Choroid plexus epithelial cell (primary cell): ENCODE results near the gene DHPS.
"Not testable (repeated sequence)": the region's sequence is repeated elsewhere in the genome, so short reads cannot be mapped to it uniquely, and the experiment has no call there.

Experiments used
- DNase-seq: peaks from one replicate; pipeline ENCODE4 v3.0.0-alpha.2; 2010; ENCODE audit warnings: low read depth
- H3K4me3 ChIP-seq: 2 replicates; pipeline ENCODE4 v1.5.1; 2011; ENCODE audit warnings: low read depth, mild to moderate bottlenecking, control low read depth, low read length, moderate library complexity
- TF ChIP-seq, protein P1 (sequence below): conservative IDR thresholded peaks from 2 replicates; pipeline ENCODE4 v1.5.1; 2011; ENCODE audit warnings: low read depth, mild to moderate bottlenecking, control low read depth, inconsistent platforms, low read length, moderate library complexity

The DHPS gene

DNA sequence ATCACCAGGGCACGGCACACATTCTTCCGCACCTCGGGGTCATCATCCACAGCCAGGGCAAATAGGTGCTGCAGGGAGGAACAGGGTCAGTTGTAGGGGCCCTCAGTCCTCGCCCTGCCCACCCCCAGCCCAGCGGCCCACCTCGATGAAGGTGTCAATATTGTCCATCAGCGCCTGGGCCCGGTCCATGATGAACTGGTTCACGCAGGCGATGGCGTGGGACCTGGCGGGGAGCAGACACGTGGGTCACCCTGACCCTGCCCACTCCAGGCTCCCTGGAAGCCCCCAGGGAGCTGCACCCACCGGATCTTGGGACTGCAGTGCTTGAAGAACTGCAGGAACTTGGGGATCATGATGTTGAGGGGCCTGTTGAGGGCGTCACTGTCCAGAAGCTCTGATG is 33.4 kb upstream of the DHPS start:
- DNase-seq: no peak
- TF ChIP-seq, protein P1, sequence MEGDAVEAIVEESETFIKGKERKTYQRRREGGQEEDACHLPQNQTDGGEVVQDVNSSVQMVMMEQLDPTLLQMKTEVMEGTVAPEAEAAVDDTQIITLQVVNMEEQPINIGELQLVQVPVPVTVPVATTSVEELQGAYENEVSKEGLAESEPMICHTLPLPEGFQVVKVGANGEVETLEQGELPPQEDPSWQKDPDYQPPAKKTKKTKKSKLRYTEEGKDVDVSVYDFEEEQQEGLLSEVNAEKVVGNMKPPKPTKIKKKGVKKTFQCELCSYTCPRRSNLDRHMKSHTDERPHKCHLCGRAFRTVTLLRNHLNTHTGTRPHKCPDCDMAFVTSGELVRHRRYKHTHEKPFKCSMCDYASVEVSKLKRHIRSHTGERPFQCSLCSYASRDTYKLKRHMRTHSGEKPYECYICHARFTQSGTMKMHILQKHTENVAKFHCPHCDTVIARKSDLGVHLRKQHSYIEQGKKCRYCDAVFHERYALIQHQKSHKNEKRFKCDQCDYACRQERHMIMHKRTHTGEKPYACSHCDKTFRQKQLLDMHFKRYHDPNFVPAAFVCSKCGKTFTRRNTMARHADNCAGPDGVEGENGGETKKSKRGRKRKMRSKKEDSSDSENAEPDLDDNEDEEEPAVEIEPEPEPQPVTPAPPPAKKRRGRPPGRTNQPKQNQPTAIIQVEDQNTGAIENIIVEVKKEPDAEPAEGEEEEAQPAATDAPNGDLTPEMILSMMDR: no peak
- H3K4me3 ChIP-seq: no peak overlapping the region

DNA sequence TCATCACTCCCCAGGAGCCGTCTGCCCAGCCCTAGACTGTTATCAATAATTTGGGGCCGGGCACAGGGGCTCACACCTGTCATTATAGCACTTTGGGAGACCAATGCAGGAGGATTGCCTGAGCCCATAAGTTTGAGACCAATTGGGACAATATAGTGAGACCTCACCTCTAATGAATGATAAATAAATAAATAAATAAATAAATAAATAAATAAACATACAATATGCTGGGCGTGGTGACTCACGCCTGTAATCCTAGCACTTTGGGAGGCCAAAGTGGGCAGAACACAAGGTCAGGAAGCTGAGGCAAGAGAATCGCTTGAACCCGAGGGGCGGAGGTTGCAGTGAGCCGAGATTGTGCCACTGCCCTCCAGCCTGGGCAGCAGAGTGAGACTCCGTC is 31.6 kb upstream of the DHPS start:
- not testable (repeated sequence) for DNase-seq, H3K4me3 ChIP-seq

DNA sequence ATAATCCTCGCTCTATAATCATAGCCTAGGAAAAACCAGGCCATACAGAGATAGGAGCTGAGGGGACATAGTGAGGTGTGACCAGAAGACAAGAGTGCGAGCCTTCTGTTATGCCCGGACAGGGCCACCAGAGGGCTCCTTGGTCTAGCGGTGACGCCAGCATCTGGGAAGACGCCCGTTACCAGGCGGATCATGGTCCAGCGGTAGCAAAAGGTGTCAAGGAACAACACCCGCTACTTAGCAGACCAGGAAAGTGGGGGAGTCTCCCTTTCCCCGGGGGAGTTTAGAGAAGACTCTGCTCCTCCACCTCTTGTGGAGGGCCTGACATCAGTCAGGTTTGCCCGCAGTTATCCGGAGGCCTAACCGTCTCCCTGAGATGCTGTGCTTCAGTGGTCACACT is 30.4 kb upstream of the DHPS start:
- not testable (repeated sequence) for DNase-seq, H3K4me3 ChIP-seq

DNA sequence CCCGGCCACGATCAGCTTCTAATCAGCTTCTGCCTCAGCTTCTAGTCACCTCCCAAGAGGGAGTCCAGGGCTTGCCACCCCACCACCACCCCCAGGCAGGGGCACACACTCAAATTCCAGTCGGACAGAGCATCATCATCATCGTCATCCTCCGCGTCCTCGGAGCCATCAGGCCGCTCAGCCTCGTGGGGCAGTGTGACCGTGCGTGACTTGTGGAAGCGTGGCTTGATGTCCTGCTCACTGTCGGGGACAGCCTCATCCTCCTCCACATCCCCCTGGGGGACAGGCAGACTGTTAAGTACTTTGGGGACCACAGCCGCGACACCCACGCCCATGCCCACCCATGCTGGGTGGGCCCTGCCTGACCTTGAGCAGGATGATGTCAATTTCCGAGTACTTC is 29.5 kb upstream of the DHPS start:
- TF ChIP-seq, protein P1: no peak
- H3K4me3 ChIP-seq: no peak overlapping the region
- DNase-seq: no peak

DNA sequence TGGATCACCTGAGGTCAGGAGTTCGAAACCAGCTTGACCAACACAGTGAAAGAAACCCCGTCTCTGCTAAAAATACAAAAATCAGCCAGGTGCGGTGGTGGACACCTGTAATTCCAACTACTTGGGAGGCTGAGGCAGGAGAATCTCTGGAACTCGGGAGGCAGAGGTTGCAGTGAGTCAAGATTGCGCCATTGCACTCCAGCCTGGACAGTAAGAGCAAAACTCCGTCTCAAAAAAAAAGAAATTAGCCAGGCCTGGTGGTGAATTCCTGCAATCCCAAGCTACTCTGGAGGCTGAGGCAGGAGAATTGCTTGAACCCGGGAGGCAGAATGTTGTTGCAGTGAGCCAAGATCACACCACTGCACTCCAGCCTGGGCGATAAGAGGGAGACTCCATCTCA is 27.0 kb upstream of the DHPS start:
- DNase-seq: no peak
- TF ChIP-seq, protein P1: no peak
- H3K4me3 ChIP-seq: no peak overlapping the region

DNA sequence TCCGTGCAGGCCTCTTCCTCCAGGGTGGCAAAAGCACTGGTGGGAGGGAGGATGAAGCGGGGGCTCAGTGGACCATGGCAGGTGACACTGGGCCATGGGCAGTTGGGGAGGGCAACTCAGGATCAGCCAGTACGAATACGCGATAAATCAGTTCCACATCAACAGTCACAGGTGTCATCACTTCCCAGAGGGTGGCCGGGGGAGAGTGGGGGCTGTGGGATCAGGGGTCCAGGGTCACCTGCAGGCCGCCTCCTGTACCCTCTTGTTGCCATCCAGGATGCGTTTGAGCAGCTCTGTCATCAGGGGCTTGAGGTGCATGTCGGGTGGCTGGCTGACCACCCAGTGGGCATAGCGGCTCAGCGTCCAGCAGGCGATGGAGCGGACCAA is 24.6 kb upstream of the DHPS start:
- TF ChIP-seq, protein P1: no peak
- no peak overlapping the region for H3K4me3 ChIP-seq
- DNase-seq: no peak

DNA sequence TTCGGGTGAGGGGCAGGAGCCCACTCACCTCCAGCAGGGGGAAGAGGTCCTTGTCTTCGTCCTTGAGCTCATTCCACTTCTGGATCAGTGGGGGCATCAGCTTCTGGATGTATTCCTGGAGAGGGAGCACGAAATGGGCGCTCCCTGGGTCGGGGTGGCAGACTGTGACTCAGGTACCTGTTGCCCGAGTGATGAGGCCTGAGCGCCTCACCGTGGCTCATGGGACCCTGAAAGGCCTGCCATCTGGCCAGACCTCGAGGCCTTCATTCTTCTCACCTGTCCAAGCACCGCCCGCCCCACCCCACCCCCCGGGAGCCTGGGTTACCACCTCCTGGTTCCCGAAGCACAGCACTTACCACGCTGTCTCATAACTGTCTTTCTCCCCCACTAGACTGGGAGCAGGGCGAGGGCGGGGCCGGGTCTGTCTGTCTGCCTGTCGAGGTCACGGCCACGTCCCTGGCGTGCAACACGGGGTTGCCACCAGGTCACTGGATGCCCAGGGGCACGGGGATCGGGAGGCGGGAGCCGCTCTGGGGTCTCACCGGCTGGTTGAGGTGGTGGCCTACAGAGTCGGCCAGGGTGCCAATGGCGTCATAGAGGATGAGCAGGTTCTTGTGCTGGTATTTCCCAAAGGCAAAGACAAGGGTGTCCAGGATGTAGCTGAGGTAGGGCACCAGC is 24.1 kb upstream of the DHPS start:
- TF ChIP-seq, protein P1: no peak
- no peak overlapping the region for H3K4me3 ChIP-seq
- no peak for DNase-seq

DNA sequence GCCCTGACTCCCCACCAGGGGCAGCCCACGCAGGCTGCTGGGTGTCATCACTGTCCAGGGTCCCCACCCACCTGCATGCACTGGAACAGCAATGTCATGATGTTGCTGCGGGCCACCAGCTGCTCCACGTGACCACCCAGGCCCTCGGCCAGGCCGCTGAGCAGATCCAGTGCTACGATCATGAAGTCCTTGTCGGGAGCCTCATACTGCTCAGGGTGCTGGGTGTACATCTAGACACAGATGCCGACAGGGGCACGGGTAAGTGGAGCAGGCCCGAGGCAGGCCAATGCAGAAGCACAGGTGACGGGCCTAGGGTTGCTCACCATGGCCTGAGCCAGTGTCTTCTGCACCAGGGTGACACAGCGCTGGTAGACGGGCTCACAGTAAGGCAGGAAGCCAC is 23.5 kb upstream of the DHPS start:
- TF ChIP-seq, protein P1: no peak
- no peak overlapping the region for H3K4me3 ChIP-seq
- no peak for DNase-seq
